GM04503 (cell line): ENCODE results near the gene TIPARP.
"Not testable (repeated sequence)": the region's sequence is repeated elsewhere in the genome, so short reads cannot be mapped to it uniquely, and the experiment has no call there.

Source experiments
- DNase-seq: peaks from one replicate; pipeline ENCODE4 v3.0.0-alpha.2; 2012; ENCODE audit warnings: low read depth

The TIPARP gene

DNA sequence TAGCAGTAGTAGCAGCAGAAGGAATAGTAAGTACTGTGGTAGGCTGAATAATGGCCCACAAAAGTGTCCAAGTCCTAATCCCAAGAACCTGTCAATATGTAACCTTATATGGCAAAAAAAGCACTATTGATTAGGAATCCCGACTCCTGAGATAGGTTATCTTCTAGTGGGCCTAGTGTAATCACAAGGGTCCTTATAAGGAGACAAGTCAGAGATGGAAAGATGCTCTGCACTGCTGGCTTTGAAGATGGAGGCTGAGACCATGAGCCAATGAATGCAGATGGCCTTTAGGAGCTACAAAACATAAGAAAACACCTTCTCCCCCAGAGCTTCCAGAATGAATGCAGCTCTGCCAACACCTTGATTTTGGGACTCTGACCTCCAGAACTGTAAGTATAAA is 36.0 kb downstream of the TIPARP start:
- no peak for DNase-seq

DNA sequence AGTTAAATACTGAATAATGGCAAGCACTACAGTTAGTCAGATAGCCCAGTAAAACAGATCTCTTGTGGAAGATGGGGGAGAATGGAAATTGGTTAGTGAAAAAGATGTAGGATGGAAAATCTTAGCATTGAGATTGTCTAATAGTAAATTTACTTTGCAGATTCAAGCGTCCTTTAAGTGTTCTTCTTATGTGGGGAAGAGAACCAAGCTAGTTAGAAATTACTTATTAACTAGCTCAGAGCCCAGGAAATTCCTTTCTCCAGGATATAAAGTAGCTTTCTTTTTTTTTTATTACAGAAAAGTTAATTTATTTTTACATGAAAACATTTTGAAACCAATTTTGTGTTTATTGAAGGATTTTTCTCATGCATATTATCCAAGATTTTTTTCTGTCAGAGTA is 36.7 kb downstream of the TIPARP start:
- no peak for DNase-seq

DNA sequence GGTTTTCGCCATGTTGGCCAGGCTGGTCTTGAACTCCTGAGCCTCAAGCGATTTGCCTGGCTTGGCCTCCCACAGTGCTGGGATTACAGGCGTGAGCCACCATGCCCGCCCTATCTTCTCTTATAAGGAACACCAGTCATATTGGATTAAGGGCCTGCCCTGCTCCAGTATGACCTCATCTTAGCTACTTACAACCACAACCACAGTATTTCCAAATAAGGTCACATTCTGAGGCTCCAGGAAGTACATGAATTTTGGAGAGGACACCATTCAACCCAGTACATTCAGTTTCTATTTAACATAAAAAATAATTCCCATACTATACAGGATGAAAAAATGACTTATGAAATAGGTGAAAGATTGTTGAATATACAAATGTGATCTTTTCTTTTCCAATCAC is 37.6 kb downstream of the TIPARP start:
- DNase-seq = not testable (repeated sequence)

DNA sequence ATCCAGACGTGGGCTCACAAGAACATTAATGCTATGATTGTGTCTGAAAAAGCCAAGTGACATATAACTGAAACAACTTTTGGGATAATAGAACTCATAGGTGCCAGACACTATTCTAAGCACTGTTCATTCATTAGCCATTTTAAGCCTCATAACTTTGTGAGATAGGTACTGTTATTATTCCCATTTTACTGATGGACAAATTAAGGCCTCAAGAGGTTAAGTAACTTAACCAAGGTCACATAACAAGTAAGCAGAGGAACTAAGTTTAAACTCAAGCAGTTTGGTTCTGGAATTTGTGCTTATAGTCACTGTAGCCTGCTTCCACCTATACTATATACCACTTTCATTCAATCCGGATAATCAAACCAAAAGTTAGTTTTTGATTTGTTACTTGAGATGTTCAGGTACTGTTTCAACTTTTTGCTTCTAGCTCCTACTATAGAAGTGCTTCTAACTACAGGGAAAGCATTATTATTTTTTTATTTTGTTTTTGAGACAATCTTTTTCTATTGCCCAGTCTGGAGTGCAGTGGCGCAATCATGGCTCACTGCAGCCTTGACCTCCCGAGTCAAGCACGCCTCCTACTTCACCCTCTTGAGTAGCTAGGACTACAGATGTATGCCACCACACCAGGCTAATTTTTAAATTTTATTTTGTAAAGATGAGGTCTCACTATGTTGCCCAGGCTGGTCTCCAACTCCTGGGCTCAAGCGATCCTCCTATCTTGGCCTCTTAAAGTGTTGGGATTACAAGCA is 41.9 kb downstream of the TIPARP start:
- DNase-seq = no peak

DNA sequence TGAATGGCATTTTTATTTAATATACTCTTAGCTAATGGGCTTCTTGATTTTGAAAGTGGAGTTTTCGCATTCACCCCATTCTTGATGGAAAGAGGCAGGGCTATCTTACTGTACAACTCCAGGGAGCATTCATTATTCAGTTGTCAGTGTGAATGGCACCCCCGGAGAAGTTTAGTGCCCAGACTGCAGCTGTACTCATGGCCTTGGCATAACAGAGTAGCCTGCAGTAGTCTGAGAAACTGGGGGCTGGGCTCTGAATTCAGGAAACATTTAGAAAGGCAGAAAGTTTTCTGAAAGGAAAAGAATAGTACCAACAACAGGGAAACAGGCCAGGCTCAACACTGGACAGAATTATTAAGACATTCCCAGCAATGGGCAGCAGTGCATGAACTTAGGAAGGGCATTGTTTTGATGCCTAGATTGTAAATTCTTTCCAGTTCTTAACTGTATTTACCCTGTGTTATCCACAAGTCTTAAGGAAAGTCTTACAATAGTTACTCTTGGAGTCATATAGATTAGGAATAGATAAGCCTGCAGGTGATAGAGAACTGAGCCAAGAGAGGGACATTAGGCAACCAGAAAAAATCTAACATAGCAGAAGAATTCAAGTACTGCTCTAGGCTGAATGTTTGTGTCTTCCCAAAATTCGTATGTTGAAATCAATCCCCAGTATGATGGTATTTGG is 44.4 kb downstream of the TIPARP start:
- no peak for DNase-seq

DNA sequence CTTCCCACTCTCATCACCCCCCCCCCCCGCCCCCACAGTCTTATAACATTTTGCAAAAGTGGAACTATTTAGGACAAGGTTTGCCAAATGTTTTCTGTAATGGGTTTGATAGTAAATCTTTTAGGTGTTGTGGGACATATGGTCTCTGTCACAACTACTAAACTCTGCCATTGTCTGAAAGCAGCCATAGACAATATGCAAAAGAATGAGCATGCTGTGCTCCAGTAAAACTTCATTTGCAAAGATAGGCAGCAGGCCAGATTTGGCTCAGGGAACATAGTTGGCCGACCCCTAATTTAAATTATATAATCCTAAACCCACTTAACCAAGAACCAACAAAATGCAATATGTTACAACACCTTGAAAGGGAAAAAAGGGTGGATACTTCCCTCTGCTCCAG is 46.4 kb downstream of the TIPARP start:
- DNase-seq = no peak

DNA sequence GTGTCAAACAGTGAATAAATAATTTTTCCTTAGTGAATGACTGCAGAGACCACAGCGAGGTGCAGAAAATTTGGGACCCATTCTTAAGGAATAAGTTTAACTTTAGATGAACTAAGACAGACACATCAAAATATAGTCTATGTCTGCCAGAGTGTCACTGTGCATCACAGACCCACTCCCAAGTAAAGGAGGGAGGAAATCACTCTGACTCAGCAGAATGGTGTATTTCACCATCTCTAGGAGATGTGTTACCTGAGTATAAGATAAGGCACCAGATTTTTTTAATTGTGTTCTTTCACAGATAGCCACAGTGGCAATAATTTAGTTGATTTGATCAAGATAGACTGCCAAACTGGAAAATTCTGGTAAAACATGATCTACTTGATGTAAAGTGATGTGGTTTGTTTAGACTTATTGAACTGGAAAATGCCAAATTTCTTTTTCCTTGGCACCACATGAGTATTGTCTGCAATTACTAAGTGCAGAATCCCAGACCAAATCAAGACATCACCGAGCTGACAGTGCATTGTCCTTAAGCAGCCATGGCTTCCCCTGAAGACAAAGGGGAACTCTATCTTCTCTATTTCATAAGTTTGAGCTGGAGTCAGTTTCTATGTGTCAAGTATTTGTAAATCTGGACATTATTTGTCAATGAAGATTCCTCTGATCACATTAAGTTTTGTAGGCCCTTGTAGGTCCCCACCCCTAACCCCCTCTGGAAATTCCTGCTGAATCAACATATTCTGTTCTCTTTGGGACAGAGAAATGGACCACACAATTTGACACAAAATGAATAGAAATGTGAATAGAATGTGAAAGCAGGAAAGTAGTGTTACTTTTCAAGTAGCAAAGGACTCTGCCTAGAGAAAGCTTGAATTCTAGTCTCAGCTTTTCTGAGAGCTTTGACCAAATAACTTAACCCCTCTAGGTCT is 47.6 kb downstream of the TIPARP start:
- no peak for DNase-seq

DNA sequence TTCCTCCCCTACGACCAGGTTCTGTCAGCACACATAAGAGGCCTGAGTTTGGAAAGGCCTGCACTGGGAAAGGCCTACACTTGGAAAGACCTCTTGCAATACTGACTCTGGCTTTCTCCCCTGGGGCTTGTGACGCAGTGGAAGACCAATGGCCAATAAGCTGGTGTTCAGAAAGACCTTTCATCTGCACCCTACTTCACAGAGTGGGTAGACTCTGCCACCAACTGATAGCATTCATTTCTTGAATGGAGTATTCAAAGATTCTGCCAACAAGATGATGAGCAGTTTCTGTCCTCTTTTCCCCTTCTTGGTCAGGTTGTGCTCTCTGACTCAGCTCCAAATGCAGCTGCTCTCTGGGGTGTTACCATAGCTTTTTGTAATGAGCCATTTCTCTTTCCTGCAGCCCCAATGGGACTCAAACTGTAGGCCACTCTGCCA is 48.8 kb downstream of the TIPARP start:
- no peak for DNase-seq

DNA sequence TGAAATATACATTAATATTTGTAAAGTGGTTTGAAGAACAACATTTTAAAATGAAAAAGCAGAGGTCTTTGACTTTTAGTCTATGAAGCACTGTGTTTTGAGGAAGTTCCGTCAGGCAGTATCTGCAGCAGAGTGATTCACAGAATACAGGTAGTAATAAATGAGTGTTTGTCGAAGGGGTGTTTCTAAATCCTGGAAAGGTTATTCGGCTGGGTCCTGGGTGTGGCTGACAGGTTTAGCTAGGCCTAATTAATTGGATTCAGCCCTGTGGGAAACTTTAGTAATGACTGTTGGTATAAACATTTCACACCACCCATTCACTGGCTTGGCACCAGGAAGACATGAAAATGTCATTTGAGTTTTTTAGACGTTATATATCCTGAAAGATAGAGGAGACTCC is 51.3 kb downstream of the TIPARP start:
- no peak for DNase-seq

DNA sequence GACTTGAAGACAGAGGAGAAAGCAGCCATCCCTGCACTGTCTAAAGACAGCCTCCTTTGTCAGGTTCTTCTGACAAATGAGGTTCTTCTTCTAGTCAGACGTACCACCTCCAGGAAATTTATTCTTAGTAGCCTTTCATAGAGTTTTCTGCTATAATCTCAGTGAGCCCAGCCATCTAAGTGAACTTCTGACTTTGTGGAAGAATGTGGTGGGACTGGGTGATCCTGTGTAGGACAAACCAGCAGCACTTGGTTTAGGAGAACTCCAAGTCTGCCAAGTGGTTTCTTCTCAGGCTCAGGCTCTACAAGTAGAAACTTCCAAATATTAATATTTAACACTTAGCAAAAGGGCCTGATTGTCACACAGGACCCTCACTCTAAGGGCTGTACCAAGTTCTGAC is 52.1 kb downstream of the TIPARP start:
- DNase-seq = no peak

DNA sequence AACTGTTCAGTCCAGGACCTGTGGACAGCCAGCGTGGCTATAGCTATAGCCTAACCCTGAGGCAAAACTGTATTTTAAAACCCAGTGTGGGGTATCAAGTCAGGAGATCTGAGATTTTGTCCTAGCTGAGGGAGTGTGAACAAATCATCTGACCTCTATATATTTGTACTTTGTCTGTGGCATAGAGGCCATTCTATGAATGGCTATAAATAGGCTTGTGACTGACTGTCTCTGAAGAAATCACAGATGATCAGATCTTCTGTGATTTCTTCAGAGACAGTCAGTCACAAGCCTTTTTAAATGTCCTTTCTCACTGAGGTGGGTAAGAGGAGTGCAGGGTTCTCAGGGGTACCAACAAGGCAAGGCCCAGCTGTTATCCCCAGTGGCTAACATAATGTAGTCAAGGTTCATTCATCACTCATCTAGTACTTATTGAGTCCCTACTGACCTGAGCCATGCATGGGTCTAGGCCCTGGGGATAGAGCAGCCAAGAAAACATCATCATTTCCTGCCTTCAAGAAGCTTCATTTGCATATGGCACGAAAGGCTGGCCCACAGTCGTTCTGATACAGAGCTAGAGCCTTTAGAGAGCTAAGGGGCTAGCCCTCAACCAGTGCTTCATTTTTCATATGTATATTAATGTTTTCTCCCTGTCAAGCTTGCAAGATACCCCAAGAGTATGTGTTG is 53.3 kb downstream of the TIPARP start:
- DNase-seq = no peak

DNA sequence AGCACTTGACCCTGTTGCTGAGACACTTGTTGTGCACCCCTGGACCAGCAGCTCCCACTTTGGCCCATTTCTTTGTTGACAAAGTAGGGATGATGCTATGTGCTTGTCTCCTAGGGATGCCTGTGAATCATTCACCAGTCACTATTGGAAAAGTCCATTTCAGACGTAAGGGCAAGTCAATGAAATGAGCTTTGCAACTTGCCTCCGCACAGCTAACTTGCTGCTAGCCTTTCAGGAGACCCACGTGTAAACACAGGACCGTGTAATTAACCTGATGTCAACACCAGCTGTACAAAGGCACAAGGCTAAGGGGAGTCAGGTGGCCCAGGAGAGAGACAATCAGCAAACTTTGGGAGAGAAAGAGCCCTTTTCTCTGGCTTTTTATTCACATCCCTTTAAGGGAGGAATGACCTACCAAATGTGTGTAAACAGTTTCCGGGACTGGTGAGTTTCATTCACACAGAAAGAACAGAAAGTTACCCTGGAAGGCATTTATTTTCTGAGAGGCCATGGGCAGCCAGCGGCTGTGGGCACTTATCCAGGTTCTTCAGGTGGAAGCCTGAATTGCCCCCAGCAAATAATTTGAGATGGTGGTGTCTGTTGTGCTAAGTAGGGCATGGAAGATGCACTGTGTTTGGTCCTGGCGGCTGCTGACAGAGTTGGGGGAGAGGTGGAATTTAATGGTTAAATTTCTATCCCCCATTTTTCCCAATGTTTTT is 54.0 kb downstream of the TIPARP start:
- no peak for DNase-seq

DNA sequence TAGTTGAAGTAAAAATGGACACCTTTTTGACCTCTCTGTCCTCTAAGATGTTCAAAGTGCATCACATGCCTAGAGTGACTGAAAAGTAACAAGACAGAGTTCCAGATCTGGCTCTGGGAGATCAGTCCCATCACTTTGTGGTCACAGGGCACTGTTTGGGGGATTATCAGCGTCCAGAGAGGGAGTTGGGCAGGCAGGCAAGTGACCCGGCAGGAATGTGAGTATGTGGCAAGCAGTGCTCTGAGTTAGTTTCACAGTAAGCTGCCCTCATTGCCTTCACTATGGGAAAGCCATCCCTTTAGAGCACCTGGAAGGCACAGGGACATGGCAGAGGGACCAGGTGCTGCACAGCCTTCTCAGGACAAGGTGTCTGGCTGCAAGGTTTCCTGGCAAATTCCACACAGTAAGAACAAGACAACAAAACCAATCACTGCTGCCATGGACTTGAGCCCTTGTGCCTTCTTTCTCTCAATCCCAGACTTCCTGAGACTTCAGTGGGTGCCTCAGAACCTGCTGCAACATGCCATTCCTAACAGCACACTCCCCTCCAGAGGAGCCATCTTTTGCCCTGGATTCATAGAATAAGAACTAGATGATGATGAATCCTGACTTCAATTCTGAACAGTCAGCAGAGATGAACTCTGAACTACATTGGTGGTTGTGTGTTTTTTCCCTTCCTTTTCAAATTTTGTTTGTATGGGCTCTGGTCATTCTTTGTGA is 55.2 kb downstream of the TIPARP start:
- DNase-seq = no peak

DNA sequence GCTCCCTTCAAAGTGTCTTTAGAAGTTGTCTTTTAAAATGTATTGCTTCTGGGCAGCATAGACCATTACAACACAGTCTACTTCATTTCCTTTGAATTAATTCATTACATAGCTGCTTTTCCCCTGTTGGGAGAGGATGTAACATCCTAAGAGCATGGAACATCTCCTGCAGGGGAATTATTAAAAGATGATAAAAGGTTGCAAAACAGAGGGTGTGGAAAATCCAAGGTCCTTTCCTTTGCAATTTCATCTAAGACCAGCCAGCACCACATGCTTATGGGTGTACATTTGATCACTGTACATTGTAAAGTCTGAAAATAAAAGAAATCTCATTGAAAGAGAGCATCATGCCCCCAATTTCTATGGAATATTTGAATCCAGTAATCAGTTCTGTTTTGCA is 57.4 kb downstream of the TIPARP start:
- no peak for DNase-seq

DNA sequence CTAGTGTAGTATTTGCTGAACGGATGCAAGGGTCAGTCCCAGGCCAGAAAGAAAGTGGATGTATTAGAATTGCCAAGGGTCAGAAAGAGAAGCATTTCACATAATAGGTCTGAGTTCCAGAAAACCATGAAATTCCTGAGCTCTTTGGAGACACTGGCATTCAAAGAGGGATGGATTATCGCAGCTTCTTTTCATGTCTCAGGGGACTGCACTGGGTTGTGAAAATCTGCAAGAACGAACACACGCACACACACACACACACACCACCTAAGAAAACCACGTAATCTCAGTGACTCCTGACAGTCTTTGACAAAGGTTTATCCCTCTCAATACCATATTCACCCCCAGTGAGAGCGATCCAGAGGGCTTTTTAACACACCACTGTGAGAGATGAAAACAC is 57.9 kb downstream of the TIPARP start:
- DNase-seq = no peak

DNA sequence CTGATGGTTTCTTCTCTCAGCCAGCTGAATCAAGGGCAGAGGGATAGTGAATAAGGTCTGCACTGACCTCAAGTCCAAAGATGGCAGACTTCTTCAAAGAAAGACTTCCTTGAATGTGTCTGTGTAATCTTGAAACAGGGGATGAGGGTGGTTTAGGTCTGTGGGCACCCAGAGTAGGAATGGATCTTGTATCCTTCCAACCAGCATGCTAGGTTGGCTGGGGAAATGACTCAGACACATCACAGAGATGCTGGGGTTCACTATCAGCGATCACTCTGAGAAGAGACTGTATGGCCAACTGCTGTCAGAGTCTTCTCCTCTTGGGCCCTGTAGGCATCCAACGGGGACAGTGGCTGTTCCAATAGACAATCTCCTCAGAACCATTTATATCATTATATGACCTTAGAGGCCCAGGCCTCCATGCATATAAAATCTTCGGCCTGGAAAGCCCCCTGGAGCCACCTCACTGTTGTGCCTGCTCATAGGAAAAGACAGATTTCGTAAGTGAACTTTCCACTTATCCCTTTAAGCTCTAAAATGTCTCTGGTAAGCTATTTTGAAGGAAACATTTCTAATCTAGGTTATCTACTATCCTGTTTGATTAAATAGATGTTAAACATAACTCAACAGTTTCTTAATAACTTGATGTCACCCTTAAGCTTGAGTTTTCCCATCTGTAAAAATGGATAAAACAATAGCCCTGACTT is 58.5 kb downstream of the TIPARP start:
- DNase-seq = no peak

DNA sequence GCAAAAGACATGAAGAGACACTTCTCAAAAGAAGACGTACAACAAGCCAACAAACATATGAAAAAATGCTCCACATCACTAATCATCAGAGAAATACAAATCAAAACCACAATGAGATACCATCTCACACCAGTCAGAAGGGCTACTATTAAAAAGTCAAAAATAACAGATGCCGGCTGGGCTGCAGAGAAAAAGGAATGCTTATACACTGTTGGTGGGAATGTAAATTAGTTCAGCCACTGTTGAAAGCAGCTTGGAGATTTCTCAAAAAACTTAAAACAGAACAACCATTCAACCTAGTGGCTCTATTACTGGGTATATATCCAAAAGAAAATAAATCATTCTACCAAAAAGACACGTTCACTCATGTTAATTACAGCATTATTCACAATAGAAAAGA is 60.3 kb downstream of the TIPARP start:
- peak; percentile 52 for DNase-seq

DNA sequence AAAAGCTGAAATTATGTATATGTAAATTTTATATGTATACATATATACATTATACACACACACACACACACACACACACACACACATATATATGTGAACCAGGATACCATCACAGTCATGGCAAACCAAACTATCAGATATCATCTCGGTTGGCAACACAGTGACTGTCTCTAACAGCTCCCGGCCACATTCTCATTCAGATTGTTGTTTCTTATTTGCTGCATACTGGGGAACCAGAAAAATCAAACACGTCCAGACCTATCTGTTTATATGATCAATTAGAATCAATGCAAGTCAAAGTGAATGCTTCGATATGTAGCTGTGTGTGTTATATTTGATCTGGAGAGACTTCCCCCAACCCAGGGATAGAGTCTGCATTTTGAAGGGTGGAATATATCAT is 61.1 kb downstream of the TIPARP start:
- DNase-seq = no peak

DNA sequence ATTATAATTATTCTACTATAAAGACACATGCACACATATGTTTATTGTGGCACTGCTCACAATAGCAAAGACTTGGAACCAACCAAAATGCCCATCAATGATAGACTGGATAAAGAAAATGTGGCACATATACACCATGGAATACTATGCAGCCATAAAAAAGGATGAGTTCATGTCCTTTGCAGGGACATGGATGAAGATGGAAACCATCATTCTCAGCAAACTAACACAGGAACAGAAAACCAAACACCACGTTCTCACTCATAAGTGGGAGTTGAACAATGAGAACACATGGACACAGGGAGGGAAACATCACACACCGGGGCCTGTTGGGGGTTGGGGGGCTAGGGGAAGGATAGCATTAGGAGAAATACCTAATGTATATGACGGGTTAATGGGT is 62.7 kb downstream of the TIPARP start:
- DNase-seq = not testable (repeated sequence)

DNA sequence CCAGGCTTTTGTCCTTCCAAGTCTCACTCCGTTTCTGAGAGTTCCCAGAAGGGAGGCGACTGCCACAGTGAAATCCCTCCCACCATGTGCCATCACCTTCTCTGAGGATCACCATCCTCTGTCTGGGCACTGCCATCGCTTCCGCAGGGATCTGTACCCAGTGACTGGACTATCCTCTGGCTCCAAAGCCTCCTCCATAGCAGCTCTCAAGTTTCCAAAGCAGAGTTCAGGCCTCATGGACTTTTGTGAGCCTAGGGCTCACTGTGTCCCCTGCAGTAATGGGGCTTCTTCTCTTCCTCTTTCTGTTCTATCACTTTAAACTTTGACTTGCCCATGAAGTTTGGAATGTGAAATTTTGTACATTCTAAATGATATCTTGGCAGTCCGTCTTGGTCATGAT is 63.9 kb downstream of the TIPARP start:
- no peak for DNase-seq
